Measurements from ENCODE around the gene TTC23.

Gene TTC23

GRCh38 chr15:99134317-99134821 is 115.0 kb downstream of the TTC23 start:
- no peak for DNase-seq

DNA sequence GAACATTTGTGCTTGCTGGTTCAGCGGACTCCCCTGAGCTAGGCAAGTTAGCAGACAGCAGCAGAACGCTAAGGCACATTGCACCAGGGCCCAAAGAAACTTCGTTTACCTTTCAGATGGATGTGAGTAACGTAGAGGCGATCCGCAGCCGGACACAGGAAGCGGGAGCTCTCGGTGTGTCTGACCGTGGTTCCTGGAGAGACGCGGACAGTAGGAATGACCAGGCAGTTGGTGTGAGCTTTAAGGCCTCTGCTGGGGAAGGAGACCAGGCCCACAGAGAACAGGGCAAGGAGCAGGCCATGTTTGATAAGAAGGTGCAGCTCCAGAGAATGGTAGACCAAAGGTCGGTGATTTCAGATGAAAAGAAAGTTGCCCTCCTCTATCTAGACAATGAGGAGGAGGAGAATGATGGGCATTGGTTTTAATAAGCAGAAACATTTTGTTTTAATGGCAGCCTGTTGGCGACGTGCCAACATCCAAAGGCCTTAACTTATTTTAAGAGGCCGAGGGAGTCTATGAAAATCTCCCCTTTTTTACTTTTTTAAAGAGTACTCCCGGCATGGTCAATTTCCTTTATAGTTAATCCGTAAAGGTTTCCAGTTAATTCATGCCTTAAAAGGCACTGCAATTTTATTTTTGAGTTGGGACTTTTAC is 116.6 kb downstream of the TTC23 start:
- DNase-seq = no peak

DNA sequence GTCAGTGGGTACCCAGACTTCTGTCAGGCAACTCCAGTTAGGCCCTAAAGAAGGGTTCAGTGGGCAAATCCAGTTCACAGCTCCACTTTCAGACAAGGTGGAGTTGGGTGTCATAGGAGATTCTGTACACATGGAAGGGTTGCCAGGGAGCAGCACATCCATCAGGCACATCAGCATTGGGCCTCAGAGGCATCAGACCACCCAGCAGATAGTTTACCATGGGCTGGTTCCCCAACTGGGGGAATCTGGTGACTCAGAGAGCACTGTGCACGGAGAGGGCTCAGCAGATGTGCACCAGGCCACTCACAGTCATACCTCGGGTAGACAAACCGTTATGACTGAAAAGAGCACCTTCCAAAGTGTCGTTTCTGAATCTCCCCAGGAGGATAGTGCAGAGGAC is 117.3 kb downstream of the TTC23 start:
- DNase-seq = no peak

DNA sequence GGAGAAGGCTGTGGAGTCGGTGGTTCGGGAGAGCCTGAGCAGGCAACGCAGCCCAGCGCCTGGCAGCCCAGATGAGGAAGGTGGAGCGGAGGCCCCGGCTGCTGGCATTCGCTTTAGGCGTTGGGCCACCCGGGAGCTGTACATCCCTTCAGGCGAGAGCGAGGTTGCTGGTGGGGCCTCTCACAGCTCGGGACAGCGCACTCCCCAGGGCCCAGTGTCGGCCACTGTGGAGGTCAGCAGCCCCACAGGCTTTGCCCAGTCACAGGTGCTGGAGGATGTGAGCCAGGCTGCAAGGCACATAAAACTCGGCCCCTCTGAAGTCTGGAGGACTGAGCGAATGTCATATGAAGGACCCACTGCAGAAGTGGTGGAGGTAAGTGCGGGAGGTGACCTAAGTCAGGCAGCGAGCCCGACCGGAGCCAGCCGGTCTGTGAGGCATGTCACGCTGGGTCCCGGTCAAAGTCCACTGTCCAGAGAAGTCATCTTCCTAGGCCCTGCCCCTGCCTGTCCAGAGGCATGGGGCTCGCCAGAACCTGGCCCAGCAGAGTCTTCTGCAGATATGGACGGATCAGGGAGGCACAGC is 117.8 kb downstream of the TTC23 start:
- DNase-seq = no peak

GRCh38 chr15:99130765-99131440 is 118.5 kb downstream of the TTC23 start:
- no peak for DNase-seq

DNA sequence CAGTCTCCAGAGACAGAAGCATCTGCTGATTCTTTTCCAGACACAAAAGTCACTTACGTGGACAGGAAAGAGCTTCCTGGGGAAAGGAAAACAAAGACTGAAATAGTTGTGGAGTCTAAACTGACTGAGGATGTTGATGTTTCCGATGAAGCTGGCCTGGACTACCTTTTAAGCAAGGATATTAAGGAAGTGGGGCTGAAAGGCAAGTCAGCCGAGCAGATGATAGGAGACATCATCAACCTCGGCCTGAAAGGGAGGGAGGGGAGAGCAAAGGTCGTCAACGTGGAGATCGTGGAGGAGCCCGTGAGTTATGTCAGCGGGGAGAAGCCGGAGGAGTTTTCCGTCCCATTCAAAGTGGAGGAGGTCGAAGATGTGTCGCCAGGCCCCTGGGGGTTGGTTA is 119.1 kb downstream of the TTC23 start:
- no peak for DNase-seq

DNA sequence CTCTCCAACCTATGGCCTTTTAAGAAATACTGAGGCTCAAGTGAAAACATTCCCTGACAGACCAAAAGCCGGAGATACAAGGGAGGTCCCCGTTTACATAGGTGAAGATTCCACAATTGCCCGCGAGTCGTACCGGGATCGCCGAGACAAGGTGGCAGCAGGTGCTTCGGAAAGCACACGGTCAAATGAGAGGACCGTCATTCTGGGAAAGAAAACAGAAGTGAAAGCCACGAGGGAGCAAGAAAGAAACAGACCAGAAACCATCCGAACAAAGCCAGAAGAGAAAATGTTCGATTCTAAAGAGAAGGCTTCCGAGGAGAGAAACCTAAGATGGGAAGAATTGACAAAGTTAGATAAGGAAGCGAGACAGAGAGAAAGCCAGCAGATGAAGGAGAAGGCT is 119.7 kb downstream of the TTC23 start:
- no peak for DNase-seq

- DNase-seq = no peak
These were observed 121.0 kb downstream of the TTC23 start for GRCh38 chr15:99128411-99128810.

- no peak for DNase-seq
These were observed 121.6 kb downstream of the TTC23 start for GRCh38 chr15:99127773-99128172.

DNA sequence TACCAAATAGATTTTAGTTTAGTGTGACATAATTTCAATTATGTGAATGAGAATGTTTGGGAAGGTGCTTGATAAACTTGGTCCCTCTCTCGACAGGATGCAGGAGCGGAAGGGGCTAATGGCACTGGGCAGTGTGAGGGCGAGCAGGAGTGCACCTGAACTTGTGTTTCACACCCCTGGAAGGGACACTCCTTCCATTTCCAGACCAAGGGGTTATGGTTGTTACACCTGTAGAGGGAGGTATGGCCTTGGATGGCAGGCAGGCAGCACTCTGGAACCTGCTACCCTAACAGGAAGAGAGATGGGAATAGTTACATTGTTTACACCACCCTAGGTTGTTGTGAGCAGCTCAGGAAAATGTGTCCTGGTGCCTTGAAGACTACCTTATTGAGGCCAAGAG is 122.5 kb downstream of the TTC23 start:
- DNase-seq = no peak

GRCh38 chr15:99126131-99126588 is 123.2 kb downstream of the TTC23 start:
- no peak for DNase-seq

DNA sequence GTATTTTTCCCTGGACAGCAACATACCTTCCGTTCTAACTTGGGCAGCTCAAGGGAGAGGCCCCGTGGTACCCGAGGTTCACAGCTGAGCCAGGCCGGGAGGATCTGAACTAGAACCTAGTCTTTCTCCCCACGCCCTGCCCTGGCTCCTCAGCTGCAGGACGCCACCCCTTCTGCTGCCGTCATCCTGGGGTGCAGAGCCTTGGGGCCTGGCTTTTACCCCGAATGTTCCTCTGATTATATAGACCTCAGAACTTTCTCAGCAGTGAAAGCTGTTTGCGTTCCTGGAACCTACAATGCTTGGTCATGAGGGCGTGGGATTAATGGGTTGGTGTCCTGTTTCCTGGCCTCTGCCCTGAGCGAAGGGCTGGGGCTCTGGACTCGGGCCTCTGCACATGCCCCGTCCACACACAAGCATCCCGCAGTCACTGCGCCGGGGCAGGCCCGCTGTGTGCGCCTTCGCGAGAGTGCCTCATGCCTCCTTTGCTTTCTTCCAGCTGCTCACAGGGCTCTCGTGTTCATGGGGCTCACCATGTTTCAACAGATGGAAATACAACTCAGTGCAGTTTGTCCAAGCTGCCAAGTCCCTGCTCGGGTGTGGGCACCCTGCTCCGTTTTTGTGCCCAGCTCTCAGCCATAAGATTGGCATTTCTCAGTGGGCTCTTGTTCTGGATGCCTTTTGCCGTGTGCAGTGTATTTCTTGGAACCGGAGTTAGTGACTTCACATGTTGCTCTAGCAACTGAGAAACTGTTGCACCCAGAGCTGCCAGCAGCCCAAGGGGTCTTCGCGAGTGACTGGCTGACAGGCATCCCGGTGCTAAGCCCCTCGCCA is 124.1 kb downstream of the TTC23 start:
- DNase-seq = no peak

GRCh38 chr15:99124641-99125040 is 124.7 kb downstream of the TTC23 start:
- no peak for DNase-seq

GRCh38 chr15:99123713-99124451 is 125.5 kb downstream of the TTC23 start:
- DNase-seq = no peak

GRCh38 chr15:99122831-99123712 is 126.3 kb downstream of the TTC23 start:
- DNase-seq = no peak

DNA sequence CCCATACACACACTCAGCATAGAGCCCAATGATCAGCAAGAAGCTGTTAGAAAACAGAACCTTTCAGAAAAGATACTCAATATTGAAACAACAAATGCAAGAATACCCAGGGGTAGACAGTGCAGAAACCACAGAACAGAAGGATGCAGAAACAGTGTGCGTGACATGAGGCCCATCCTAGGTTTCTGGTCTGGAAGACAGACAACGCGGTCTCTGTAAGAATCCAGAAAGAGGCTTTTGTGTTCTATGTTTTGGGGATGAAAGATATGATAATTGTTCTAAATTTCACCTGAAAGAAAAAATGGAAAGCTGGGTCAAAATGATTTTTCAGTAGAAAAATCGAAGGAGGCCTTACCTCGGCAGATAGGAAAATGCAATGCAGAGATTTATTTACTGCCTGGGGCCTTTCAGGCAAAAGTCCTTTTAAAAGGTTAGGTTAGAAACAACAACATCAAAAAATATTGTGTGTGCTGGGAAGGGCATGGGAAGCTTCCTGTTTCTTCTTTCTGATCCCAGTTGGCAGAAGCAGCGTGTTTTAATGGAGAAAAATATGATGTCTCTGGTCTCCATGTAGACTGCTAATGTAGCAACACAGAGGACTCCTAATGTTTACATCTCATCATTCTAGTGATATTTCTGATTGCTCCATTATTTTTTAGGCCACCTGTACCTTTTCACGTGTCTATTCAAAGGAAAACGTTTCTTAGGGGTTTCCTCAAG is 127.5 kb downstream of the TTC23 start:
- no peak for DNase-seq

DNA sequence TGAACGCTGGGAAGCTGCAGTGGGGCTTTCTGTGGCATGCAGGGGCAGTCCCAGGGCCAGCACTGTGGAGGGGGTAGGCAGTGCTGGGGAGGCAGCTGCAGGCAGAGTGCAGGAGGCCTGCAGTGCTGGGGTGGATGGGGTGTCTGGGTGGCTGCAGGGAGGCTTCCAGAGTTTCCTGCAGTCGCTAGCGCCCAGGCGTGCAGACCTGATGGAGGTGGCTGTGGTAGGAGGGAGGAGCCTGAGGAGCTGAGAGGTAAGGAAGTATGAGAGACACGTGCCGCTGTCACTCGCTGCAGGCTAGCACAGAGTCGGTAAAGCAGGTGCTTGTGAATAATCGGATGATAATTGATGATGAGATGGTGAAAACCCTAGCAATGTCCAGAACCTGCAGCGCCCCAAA is 128.2 kb downstream of the TTC23 start:
- DNase-seq = no peak

DNA sequence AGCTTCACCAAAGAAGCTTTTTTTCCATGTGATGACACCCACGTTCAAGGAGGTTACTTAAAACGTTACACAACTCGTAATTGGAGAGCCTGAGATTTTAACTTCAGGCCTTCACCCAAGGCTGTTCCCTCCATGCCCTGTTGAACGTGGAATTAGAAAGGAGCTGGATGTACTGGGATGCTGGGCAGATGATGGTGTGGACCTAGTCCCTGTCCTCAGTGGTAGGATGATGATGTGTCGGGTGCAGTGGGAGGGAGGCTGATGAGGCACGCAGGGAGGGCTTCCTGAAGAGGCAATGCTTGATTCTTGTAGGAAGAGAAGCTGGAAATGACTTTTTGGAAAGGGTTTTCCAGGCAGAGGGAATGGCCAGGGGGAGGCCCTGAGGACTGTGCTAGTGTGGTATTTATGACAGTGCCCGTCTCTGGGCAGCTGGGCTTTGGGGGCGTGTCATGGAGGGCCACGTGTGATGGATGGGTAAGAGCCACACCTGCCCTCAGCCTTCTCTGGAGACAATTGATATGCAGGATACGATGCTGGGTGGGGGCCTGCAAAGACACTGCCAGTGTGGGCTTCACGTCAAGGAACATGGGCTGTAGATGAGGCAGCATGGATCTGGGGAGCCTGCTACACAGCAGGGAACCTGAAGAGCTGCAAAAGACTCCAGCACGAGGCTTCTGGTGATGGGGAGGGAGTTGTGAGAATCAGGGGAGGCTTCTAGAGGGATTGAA is 129.2 kb downstream of the TTC23 start:
- DNase-seq = no peak

DNA sequence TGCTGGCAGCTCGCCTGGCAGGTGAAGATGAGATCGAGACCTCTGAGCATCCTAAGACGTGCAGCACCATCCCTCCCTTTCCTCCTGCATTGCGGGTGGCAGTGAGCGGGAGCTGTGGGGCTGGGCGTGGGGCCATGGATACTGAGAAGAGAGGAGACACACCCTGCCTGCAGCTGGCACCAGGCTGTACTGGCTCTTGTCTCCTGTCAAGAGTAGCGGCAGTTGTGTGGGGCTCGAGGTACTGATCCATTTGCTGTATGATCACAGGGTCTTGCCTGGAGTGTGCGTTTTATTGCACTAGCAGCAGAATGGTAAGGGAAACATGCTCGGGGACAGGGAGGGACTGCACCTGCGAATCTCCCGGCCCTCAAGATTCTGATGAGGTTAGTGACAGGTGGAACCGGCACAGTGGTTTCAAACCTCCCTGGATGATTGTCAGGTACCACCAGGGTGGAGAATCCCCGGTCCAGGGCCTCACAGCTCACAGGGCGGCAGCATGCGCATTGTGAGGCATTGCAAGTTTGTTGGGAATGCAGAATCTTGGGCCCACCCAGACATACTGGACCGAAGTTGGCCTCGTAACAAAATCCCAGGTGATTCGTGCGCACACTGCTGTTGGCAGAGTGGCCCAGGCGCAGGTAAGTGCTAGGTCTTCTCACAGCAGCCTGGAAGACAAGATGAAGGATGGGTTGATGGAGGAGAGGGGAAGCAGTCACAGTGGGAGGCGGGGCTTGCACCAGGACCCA is 130.4 kb downstream of the TTC23 start:
- no peak for DNase-seq

All from activated naive CD4-positive, alpha-beta T cell treated with anti-CD3 and anti-CD28 coated beads, Interleukin-2, amount 50 U/mL, for 16 hours (primary cell).